ENCODE measurements around the gene SULT1C2. TPM values are rescaled to one million over a fixed set of nuclear protein-coding genes. Genes with fewer than 3 reads are reported as not detected.

SULT1C2 gene
- total and polyA plus RNA-seq, 9 of the 15 experiments (the other 6 are each of a cell fraction or from before 2014, with no cell fraction given) = 0.22 TPM; not detected in 8

- TF ChIP-seq POLR2AphosphoS5 (IDR thresholded peaks at IDR 0.05; ENCODE audit: control insufficient read depth, insufficient read depth, low read depth, low read length) = no peak
- TF ChIP-seq, protein P1, sequence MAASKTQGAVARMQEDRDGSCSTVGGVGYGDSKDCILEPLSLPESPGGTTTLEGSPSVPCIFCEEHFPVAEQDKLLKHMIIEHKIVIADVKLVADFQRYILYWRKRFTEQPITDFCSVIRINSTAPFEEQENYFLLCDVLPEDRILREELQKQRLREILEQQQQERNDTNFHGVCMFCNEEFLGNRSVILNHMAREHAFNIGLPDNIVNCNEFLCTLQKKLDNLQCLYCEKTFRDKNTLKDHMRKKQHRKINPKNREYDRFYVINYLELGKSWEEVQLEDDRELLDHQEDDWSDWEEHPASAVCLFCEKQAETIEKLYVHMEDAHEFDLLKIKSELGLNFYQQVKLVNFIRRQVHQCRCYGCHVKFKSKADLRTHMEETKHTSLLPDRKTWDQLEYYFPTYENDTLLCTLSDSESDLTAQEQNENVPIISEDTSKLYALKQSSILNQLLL (CRISPR knock-in tag; IDR thresholded peaks at IDR 0.05; ENCODE audit: borderline replicate concordance) = no peak
- TF ChIP-seq, protein P2, sequence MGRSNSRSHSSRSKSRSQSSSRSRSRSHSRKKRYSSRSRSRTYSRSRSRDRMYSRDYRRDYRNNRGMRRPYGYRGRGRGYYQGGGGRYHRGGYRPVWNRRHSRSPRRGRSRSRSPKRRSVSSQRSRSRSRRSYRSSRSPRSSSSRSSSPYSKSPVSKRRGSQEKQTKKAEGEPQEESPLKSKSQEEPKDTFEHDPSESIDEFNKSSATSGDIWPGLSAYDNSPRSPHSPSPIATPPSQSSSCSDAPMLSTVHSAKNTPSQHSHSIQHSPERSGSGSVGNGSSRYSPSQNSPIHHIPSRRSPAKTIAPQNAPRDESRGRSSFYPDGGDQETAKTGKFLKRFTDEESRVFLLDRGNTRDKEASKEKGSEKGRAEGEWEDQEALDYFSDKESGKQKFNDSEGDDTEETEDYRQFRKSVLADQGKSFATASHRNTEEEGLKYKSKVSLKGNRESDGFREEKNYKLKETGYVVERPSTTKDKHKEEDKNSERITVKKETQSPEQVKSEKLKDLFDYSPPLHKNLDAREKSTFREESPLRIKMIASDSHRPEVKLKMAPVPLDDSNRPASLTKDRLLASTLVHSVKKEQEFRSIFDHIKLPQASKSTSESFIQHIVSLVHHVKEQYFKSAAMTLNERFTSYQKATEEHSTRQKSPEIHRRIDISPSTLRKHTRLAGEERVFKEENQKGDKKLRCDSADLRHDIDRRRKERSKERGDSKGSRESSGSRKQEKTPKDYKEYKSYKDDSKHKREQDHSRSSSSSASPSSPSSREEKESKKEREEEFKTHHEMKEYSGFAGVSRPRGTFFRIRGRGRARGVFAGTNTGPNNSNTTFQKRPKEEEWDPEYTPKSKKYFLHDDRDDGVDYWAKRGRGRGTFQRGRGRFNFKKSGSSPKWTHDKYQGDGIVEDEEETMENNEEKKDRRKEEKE (IDR thresholded peaks at IDR 0.05; ENCODE audit: borderline replicate concordance in 1 of 2, control insufficient read depth in 1 of 2, low read depth in 2 of 2, low read length in 1 of 2) = no peak
- TF ChIP-seq ZNF740 (CRISPR knock-in tag; IDR thresholded peaks at IDR 0.05) = no peak
- no peak for TF ChIP-seq ZNF740 (tag; IDR thresholded peaks at IDR 0.05)
- TF ChIP-seq NUFIP1 (IDR thresholded peaks at IDR 0.05; ENCODE audit: partially characterized antibody) = no peak
- no peak for TF ChIP-seq MBD2 (IDR thresholded peaks at IDR 0.05; ENCODE audit: borderline replicate concordance, low read depth)
- no peak for TF ChIP-seq NCOA6 (IDR thresholded peaks at IDR 0.05)
- TF ChIP-seq E2F4 (CRISPR knock-in tag; IDR thresholded peaks at IDR 0.05; ENCODE audit: low read depth) = no peak
- TF ChIP-seq PURB (CRISPR knock-in tag; IDR thresholded peaks at IDR 0.05; ENCODE audit: low read depth) = no peak
- peak; percentile 83 for TF ChIP-seq CBFA2T3 (IDR thresholded peaks at IDR 0.05)
- no peak for TF ChIP-seq MTA3 (IDR thresholded peaks at IDR 0.05; ENCODE audit: borderline replicate concordance)
- no peak for TF ChIP-seq NCOA4 (IDR thresholded peaks at IDR 0.05; ENCODE audit: partially characterized antibody)
- TF ChIP-seq ZNF551 (CRISPR knock-in tag; IDR thresholded peaks at IDR 0.05) = no peak
- 0 out of 2 replicates have a peak, but pooled peaks have one; percentile 34 for TF ChIP-seq BCOR (IDR thresholded peaks at IDR 0.05)
- no peak for TF ChIP-seq TOE1 (IDR thresholded peaks at IDR 0.05; ENCODE audit: borderline replicate concordance)
- no peak for TF ChIP-seq TOE1 (CRISPR knock-in tag; IDR thresholded peaks at IDR 0.05; ENCODE audit: borderline replicate concordance, low read depth)
- no peak for TF ChIP-seq RFX1 (IDR thresholded peaks at IDR 0.05)
- TF ChIP-seq PHF20 (IDR thresholded peaks at IDR 0.05; ENCODE audit: partially characterized antibody) = no peak
- peak; percentile 75 for TF ChIP-seq MTA2 (IDR thresholded peaks at IDR 0.05; ENCODE audit: low read depth)
These were observed 58.1 kb downstream of the SULT1C2 start (continued) for GRCh38 chr2:108346827-108347226.
